ENCODE measurements around the gene TMEM161B. TPM values are rescaled to one million over a fixed set of nuclear protein-coding genes. Genes with fewer than 3 reads are reported as not detected.
A peak's percentile ranks its signal among the peaks of the same experiment; 100 is the strongest.
"Not testable (repeated sequence)": the region's sequence is repeated elsewhere in the genome, so short reads cannot be mapped to it uniquely, and the experiment has no call there.

The TMEM161B gene
- total RNA-seq, 2 experiments from 2014 or later, result 21.0 to 22.0 TPM

- Mint-ChIP-seq H3K27ac (no peak overlapping the region), H3K4me1 (peaks cover 6% of the 10 kb centered on the region), H3K4me3 (no peak overlapping the region), H3K27me3 (no peaks in the 10 kb centered on the region), H3K36me3 (peaks cover 31% of the 10 kb centered on the region), H3K9me3 (no peaks in the 10 kb centered on the region)
- DNase-seq, result no peak
Measured at GRCh38 chr5:88235828-88236227, 32.8 kb downstream of the TMEM161B start.

DNA sequence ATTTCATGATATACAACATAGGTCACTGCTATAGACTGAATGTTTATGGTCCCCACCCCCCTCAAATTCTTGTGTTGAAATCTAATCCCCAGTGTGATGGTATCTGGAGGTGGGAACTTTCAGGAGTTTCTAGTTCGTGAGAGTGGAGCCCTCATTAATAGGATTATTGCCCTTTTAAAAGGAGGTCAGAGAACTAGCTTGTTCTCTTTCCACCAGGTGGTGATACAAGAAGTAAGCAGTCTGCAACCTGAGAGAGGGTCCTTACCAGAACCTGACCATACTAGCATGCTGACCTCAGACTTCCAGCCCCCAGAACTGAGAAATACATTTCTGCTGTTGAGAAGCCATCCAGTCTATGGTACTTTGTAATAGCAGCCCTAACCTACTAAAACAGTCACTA lies 33.3 kb downstream of the TMEM161B start:
- DNase-seq, result no peak
- H3K4me1 Mint-ChIP-seq, result peaks cover 6% of the 10 kb centered on the region
- H3K36me3 Mint-ChIP-seq, result peaks cover 31% of the 10 kb centered on the region
- no peak overlapping the region for H3K4me3 Mint-ChIP-seq
- no peak overlapping the region for H3K27ac Mint-ChIP-seq
- H3K27me3 Mint-ChIP-seq, result no peaks in the 10 kb centered on the region
- no peaks in the 10 kb centered on the region for H3K9me3 Mint-ChIP-seq

GRCh38 chr5:88230546-88231066 lies 38.0 kb downstream of the TMEM161B start:
- H3K9me3 Mint-ChIP-seq, result no peaks in the 10 kb centered on the region
- H3K27me3 Mint-ChIP-seq, result no peaks in the 10 kb centered on the region
- no peak overlapping the region for H3K27ac Mint-ChIP-seq

GRCh38 chr5:88226881-88227450 lies 41.7 kb downstream of the TMEM161B start:
- H3K4me1 Mint-ChIP-seq, result peaks cover 3% of the 10 kb centered on the region
- H3K36me3 Mint-ChIP-seq, result peaks cover 14% of the 10 kb centered on the region
- H3K4me3 Mint-ChIP-seq, result no peak overlapping the region

More at GRCh38 chr5:88230546-88231066, 38.0 kb downstream of the TMEM161B start:
- H3K36me3 Mint-ChIP-seq, result peaks cover 24% of the 10 kb centered on the region
- H3K4me3 Mint-ChIP-seq, result no peak overlapping the region
- H3K4me1 Mint-ChIP-seq, result peaks cover 5% of the 10 kb centered on the region
- DNase-seq, result no peak

GRCh38 chr5:88214655-88215054 lies 54.0 kb downstream of the TMEM161B start:
- DNase-seq, result no peak
- no peaks in the 10 kb centered on the region for H3K27me3 Mint-ChIP-seq
- no peak overlapping the region for H3K4me3 Mint-ChIP-seq
- no peak overlapping the region for H3K27ac Mint-ChIP-seq
- no peaks in the 10 kb centered on the region for H3K9me3 Mint-ChIP-seq
- H3K4me1 Mint-ChIP-seq, result no peaks in the 10 kb centered on the region
- peaks cover 51% of the 10 kb centered on the region for H3K36me3 Mint-ChIP-seq

More at GRCh38 chr5:88226881-88227450, 41.7 kb downstream of the TMEM161B start:
- Mint-ChIP-seq H3K27me3 (no peaks in the 10 kb centered on the region), H3K9me3 (no peaks in the 10 kb centered on the region), H3K27ac (no peak overlapping the region)
- no peak for DNase-seq

DNA sequence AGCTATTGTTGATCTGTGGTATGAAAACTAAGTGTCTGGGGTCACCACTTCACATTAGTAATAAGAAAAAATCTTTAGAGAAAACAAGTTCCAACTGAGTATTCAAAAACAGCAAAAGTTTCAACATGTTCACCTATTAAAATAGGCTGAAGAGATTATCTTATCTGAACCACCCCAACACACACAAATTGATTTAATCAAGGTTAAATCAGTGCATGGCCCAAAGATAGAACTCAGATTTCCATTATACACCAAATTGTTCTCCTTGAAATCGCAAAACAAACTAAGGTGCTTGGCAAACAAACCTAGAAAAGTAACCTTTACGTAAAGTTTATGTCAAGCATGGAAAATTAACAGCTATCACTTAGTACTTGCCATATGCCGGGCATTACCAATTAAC lies 61.1 kb downstream of the TMEM161B start:
- no peak overlapping the region for H3K4me3 Mint-ChIP-seq
- no peak overlapping the region for H3K27ac Mint-ChIP-seq
- peaks cover 5% of the 10 kb centered on the region for H3K4me1 Mint-ChIP-seq
- no peaks in the 10 kb centered on the region for H3K9me3 Mint-ChIP-seq
- DNase-seq, result no peak
- H3K36me3 Mint-ChIP-seq, result peaks cover 33% of the 10 kb centered on the region
- H3K27me3 Mint-ChIP-seq, result no peaks in the 10 kb centered on the region

- Mint-ChIP-seq H3K9me3 (no peaks in the 10 kb centered on the region), H3K4me1 (peaks cover 5% of the 10 kb centered on the region), H3K36me3 (peaks cover 43% of the 10 kb centered on the region), H3K4me3 (peak overlapping the region; percentile 53), H3K27ac (peak overlapping the region; percentile 10), H3K27me3 (no peaks in the 10 kb centered on the region)
- DNase-seq, result no peak
Measured at GRCh38 chr5:88203981-88204750, 64.5 kb downstream of the TMEM161B start.

DNA sequence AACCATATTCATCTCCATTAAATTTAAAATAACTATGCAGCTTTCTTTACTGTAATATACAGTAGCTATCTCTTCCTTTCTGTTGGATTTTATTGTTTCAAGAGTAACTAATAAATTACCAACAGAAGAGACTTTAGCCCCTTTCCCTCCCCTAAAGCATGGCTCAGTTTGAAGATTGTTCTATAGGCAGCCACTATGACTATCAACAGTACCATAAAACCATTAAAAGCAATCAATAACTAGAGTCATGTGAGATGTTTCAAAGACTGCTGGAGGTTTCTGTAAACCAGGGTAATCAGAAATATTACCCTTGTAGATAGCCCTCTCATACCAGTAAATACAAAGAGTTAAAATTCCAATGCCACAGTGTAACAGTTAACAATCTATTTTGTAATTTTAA lies 73.0 kb downstream of the TMEM161B start:
- DNase-seq, result no peak
- H3K27ac Mint-ChIP-seq, result no peak overlapping the region
- H3K4me3 Mint-ChIP-seq, result no peak overlapping the region
- H3K27me3 Mint-ChIP-seq, result no peaks in the 10 kb centered on the region
- H3K4me1 Mint-ChIP-seq, result peaks cover 2% of the 10 kb centered on the region
- peaks cover 4% of the 10 kb centered on the region for H3K9me3 Mint-ChIP-seq
- peaks cover 57% of the 10 kb centered on the region for H3K36me3 Mint-ChIP-seq

DNA sequence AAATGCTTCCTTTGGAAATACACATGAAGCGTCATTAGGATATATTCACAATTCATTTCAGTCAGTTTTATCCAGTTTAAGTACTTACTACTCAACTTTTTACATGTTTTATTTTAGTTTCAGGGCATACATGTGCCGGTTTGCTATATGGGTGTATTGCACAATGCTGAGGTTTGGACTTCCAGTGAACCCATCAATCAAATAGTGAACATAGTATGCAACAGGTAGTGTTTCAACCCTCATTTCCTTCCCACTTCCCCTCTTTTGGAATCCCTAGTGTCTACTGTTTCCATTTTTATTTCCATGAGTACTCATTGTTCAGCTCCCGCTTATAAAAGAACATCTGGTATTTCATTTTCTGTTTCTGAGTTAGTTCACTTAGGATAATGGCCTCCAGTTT lies 74.7 kb downstream of the TMEM161B start:
- H3K27ac Mint-ChIP-seq, result no peak overlapping the region
- peaks cover 57% of the 10 kb centered on the region for H3K36me3 Mint-ChIP-seq
- no peak overlapping the region for H3K4me3 Mint-ChIP-seq

DNA sequence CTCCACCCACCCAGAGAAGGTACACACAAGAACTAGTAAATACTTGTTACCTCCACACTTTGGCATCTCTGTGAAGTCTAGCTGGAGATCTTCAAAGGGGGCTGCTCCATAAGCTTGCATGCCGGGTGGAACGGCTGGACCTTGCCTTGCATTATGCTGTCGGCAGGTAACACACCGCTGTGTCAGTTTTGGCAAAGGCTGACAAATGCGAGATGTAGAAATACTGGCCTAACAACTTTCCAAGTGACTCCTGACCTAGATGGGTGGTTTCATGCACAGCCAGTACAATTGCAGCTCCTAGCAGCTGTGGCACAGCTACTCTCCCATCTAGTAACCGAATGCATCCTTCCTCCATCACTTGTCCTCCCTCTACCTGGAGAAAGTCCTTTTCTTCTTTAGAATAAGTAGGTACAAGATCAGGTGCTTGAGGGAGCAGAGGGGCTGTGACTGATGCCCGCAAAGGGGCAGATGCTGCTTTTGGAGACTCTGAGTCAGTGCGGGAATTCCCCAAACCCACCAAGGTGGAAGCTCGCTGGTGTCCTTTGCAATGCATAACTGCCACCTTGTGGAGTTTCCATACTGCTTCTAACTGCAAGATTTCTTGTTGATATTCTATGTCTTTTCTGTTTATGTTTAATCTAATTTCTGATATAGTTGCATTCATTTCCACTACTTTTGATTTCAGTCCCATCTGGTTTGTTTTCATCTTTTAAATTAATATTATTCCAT lies 78.4 kb downstream of the TMEM161B start:
- H3K4me3 Mint-ChIP-seq, result no peak overlapping the region
- H3K4me1 Mint-ChIP-seq, result peaks cover 2% of the 10 kb centered on the region
- H3K36me3 Mint-ChIP-seq, result peaks cover 72% of the 10 kb centered on the region
- no peak overlapping the region for H3K27ac Mint-ChIP-seq
- H3K27me3 Mint-ChIP-seq, result no peaks in the 10 kb centered on the region
- DNase-seq, result peak; percentile 46
- H3K9me3 Mint-ChIP-seq, result peaks cover 20% of the 10 kb centered on the region

More for the DNA sequence above, 74.7 kb downstream of the TMEM161B start:
- H3K4me1 Mint-ChIP-seq, result peaks cover 2% of the 10 kb centered on the region
- H3K9me3 Mint-ChIP-seq, result peaks cover 11% of the 10 kb centered on the region
- no peaks in the 10 kb centered on the region for H3K27me3 Mint-ChIP-seq
- no peak for DNase-seq

DNA sequence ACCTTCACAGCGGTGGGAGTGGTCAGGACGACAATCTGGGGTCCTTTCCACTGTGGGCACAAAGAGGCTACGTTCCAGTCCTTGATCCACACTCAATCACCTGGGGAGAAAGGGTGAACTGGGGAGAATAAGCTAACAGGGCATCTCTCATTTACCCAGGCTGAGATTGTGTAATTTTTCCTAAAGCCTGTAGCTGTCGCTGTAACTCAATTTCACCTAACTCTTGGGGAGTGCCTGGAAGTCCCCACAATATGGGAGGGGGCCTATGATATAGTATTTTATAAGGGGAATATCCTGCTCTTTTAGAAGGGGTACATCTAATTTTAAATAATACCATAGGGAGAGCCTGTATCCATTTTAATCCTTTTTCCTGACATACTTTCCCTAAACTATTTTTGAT lies 79.2 kb downstream of the TMEM161B start:
- H3K4me3 Mint-ChIP-seq, H3K27ac Mint-ChIP-seq, H3K4me1 Mint-ChIP-seq, DNase-seq, H3K27me3 Mint-ChIP-seq: not testable (repeated sequence)
- Mint-ChIP-seq H3K9me3 (peaks cover 20% of the 10 kb centered on the region), H3K36me3 (peaks cover 70% of the 10 kb centered on the region)

- Mint-ChIP-seq H3K27ac (no peak overlapping the region), H3K9me3 (peaks cover 20% of the 10 kb centered on the region), H3K4me1 (peaks cover 4% of the 10 kb centered on the region), H3K4me3 (no peak overlapping the region), H3K36me3 (peaks cover 66% of the 10 kb centered on the region), H3K27me3 (no peaks in the 10 kb centered on the region)
- no peak for DNase-seq
Measured at GRCh38 chr5:88188458-88189132, 80.0 kb downstream of the TMEM161B start.

- Mint-ChIP-seq H3K27me3 (no peaks in the 10 kb centered on the region), H3K36me3 (peaks cover 28% of the 10 kb centered on the region), H3K27ac (peak overlapping the region; percentile 43), H3K9me3 (peaks cover 8% of the 10 kb centered on the region), H3K4me3 (no peak overlapping the region), H3K4me1 (peaks cover 6% of the 10 kb centered on the region)
- DNase-seq, result no peak
Measured at GRCh38 chr5:88183255-88183654, 85.4 kb downstream of the TMEM161B start.

GRCh38 chr5:88177486-88177885 lies 91.2 kb downstream of the TMEM161B start:
- H3K27me3 Mint-ChIP-seq, result peaks cover 11% of the 10 kb centered on the region
- H3K4me1 Mint-ChIP-seq, H3K4me3 Mint-ChIP-seq, H3K36me3 Mint-ChIP-seq, DNase-seq, H3K9me3 Mint-ChIP-seq, H3K27ac Mint-ChIP-seq: not testable (repeated sequence)

Data from activated naive CD8-positive, alpha-beta T cell treated with anti-CD3 and anti-CD28 coated beads for 36 hours (primary cell).